Adrenal gland (tissue), 5 donors: ENCODE results near the gene PARD3B.

ENCODE experiments used
- CTCF ChIP-seq, 6 experiments: fragments of 450-650 bp in 4 of 6; fragments of 200-600 bp in 2 of 6; sonication (generic) in 1 of 6; IDR thresholded peaks; 1 replicate in 5 of 6; 2 replicates in 1 of 6; pipeline versions ENCODE4 v1.5.1 to v1.8.0; 2016 to 2021; ENCODE audit warnings: antibody characterized with exemption in 6 of 6, mild to moderate bottlenecking in 2 of 6, moderate library complexity in 1 of 6
- POLR2A ChIP-seq, 2 donors: fragments of 450-650 bp; IDR thresholded peaks; one replicate each; pipeline ENCODE4 v1.6.1; 2017; ENCODE audit warnings: antibody characterized with exemption in 2 of 2, mild to moderate bottlenecking in 2 of 2, moderate library complexity in 1 of 2
- donor health status: DM: no; HTN: no; CAD: no.

GRCh38 chr2:205115511-205115910, 570.2 kb downstream of the PARD3B start:
- TF ChIP-seq POLR2A (IDR thresholded peaks at IDR 0.05): no peak
- no peak for TF ChIP-seq CTCF (IDR thresholded peaks at IDR 0.05)
